ENCODE results near the gene KIF12. TPM values are rescaled to one million over a fixed set of nuclear protein-coding genes. Genes with fewer than 3 reads are reported as not detected.

Gene KIF12
- total RNA-seq, 1 donor from 2014 or later: 0.64 TPM

DNA sequence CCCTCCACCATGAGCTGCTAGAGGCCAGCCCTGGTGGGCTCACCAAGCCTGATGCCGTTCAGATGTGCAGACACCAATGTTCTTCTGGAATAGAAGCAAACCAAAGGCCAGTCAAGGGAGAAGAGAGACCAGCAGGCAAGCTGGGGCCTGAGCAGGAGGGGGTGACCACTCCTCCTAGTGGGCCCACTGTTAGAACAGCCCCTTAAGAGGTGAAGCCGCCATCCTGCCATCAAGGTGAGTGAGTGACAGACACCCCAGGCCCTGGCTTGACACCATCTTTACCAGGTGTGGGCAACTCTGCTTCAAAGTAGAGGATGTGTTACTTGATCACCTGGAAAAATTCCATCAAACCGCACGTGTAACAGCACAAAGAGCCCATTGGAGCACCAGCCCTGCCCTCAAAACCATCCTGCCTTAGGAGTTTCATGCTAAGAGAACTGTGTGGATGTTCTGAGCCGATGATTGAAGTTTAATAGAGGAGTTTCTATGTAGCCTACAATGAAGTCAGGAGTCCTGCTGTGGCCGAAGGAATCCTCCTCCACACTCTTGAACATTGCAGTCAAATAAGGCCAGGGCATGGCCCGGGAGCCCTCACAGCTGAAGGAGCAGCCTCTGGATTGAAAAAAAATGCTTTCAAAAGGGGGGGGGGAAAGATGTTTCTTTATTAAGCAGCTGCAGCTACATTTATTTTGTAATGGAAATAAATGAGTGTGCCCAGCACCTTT lies 41.8 kb downstream of the KIF12 start:
- Mint-ChIP-seq H3K4me3 (ENCODE audit: unreplicated experiment) (no peak overlapping the region), H3K9me3 (ENCODE audit: unreplicated experiment) (no peaks in the 10 kb centered on the region), H3K27ac (ENCODE audit: unreplicated experiment) (peak overlapping the region; percentile 34), H3K36me3 (ENCODE audit: unreplicated experiment) (peaks cover 21% of the 10 kb centered on the region), H3K4me1 (ENCODE audit: unreplicated experiment) (peaks cover 26% of the 10 kb centered on the region), H3K27me3 (ENCODE audit: unreplicated experiment) (peaks cover 6% of the 10 kb centered on the region)
- TF ChIP-seq, protein P1, sequence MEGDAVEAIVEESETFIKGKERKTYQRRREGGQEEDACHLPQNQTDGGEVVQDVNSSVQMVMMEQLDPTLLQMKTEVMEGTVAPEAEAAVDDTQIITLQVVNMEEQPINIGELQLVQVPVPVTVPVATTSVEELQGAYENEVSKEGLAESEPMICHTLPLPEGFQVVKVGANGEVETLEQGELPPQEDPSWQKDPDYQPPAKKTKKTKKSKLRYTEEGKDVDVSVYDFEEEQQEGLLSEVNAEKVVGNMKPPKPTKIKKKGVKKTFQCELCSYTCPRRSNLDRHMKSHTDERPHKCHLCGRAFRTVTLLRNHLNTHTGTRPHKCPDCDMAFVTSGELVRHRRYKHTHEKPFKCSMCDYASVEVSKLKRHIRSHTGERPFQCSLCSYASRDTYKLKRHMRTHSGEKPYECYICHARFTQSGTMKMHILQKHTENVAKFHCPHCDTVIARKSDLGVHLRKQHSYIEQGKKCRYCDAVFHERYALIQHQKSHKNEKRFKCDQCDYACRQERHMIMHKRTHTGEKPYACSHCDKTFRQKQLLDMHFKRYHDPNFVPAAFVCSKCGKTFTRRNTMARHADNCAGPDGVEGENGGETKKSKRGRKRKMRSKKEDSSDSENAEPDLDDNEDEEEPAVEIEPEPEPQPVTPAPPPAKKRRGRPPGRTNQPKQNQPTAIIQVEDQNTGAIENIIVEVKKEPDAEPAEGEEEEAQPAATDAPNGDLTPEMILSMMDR (IDR thresholded peaks at IDR 0.05): no peak
- no peak for DNase-seq (ENCODE audit: extremely low spot score, unreplicated experiment)

DNA sequence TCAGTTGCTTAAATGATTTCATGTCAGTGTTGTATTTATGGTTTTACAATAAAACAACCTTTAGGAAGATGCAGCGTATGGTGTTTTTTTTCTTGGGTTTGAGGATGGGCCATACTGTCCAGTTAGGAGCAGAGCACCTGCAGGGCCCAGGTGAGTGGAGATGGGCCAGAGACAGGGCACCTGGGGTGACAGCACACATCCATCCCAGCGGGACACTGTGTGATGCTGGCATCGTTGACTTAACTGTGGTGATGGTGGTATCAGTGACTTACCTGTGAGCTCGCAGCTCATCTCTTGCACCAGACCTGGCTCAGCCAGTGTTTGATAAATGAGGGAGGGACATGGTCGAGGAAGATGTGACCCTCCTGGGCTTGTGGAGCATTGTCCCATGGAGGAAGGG lies 42.6 kb downstream of the KIF12 start:
- Mint-ChIP-seq H3K27me3 (ENCODE audit: unreplicated experiment) (no peaks in the 10 kb centered on the region), H3K4me3 (ENCODE audit: unreplicated experiment) (no peak overlapping the region), H3K4me1 (ENCODE audit: unreplicated experiment) (peaks cover 26% of the 10 kb centered on the region), H3K36me3 (ENCODE audit: unreplicated experiment) (peaks cover 28% of the 10 kb centered on the region), H3K27ac (ENCODE audit: unreplicated experiment) (no peak overlapping the region), H3K9me3 (ENCODE audit: unreplicated experiment) (no peaks in the 10 kb centered on the region)
- TF ChIP-seq, protein P1 (IDR thresholded peaks at IDR 0.05): no peak
- no peak for DNase-seq (ENCODE audit: extremely low spot score, unreplicated experiment)

DNA sequence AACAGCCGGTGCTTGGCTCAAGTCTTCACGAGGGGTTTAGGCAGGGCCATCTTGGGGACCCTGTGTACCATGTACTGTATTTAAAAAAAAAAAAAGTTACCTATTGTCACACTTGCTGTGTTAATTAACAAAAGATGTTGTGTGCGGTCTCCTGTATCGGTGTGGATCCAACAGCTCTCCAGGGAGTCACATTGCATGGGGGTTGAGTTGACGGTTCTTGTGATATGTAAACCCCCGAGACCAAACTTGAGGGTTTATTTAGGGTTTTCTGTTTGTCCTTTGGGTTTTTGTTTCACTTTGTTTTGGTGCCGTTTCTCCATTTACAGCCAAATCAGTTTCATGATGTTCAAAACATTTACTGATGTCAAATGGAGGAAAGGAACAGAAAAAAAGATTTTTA lies 43.2 kb downstream of the KIF12 start:
- Mint-ChIP-seq H3K4me3 (ENCODE audit: unreplicated experiment) (no peak overlapping the region), H3K9me3 (ENCODE audit: unreplicated experiment) (no peaks in the 10 kb centered on the region), H3K27me3 (ENCODE audit: unreplicated experiment) (no peaks in the 10 kb centered on the region), H3K27ac (ENCODE audit: unreplicated experiment) (no peak overlapping the region), H3K4me1 (ENCODE audit: unreplicated experiment) (peaks cover 26% of the 10 kb centered on the region), H3K36me3 (ENCODE audit: unreplicated experiment) (peaks cover 33% of the 10 kb centered on the region)
- DNase-seq (ENCODE audit: extremely low spot score, unreplicated experiment): no peak
- TF ChIP-seq, protein P1 (IDR thresholded peaks at IDR 0.05): no peak

DNA sequence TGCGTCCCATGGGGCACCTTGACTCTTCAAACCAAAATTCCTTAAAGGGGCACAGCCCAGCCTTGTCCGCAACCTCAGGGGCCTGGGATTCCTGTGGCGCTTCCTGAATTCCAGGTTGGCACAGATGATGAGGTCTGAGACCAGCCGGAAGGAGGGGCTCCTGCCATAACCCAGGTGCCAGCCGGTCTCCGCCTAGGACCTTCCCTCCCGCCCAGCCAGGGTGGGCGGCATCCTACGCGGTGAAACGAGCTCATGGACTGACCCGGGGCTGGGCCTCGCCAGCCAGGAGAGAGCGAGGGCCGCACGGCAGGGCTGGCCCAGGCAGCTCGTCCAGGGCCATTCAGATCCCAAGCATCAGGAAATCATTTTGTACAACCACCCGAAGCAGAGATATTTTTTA lies 44.0 kb downstream of the KIF12 start:
- Mint-ChIP-seq H3K4me3 (ENCODE audit: unreplicated experiment) (no peak overlapping the region), H3K27me3 (ENCODE audit: unreplicated experiment) (no peaks in the 10 kb centered on the region), H3K9me3 (ENCODE audit: unreplicated experiment) (no peaks in the 10 kb centered on the region), H3K4me1 (ENCODE audit: unreplicated experiment) (peaks cover 22% of the 10 kb centered on the region), H3K36me3 (ENCODE audit: unreplicated experiment) (peaks cover 39% of the 10 kb centered on the region), H3K27ac (ENCODE audit: unreplicated experiment) (no peak overlapping the region)
- TF ChIP-seq, protein P1 (IDR thresholded peaks at IDR 0.05): no peak
- DNase-seq (ENCODE audit: extremely low spot score, unreplicated experiment): no peak

DNA sequence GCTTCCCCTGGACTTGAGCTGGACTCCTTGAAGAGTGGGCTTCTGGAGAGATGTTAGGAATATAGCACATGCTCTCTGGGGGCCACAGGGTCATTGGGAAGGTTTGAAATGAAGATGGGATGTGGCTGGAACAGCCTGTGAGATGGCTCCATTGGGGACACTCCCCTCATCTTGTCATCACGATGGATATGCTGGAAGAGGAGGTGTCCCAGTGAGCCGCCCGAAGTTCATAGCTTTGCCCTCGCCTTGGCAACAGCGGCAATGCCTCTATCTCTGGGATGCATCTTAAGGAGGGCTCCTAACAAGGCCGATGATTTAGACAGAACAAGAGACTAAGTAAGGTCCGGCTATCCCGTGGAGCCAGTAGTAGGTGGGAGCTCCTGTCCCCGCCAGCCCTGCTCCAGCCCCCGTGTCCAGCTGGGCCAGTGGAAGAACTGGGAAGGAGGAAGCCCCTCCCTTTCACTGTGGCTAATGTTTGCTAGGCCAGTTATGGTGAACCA lies 44.9 kb downstream of the KIF12 start:
- no peaks in the 10 kb centered on the region for H3K9me3 Mint-ChIP-seq (ENCODE audit: unreplicated experiment)
- no peaks in the 10 kb centered on the region for H3K27me3 Mint-ChIP-seq (ENCODE audit: unreplicated experiment)
- no peak overlapping the region for H3K27ac Mint-ChIP-seq (ENCODE audit: unreplicated experiment)
- peaks cover 14% of the 10 kb centered on the region for H3K4me1 Mint-ChIP-seq (ENCODE audit: unreplicated experiment)
- no peak overlapping the region for H3K4me3 Mint-ChIP-seq (ENCODE audit: unreplicated experiment)
- peaks cover 43% of the 10 kb centered on the region for H3K36me3 Mint-ChIP-seq (ENCODE audit: unreplicated experiment)
- no peak for DNase-seq (ENCODE audit: extremely low spot score, unreplicated experiment)
- TF ChIP-seq, protein P1 (IDR thresholded peaks at IDR 0.05): no peak

Measured in osteocyte (in vitro differentiated cells).